Gastroesophageal sphincter (tissue), 4 donors: ENCODE results near the gene WIPF1. TPM values are rescaled to one million over a fixed set of nuclear protein-coding genes. Genes with fewer than 3 reads are reported as not detected.

Experiments used
- ATAC-seq: fragments of 150-250 bp; one replicate; pipeline ENCODE4 v1.9.1; 2016; ENCODE audit warnings: mild to moderate bottlenecking, moderate library complexity
- H3K27ac ChIP-seq, 4 donors: fragments of 200-600 bp; sonication (generic) in 3 of 4; 1 replicate in 3 of 4; 2 replicates in 1 of 4; pipeline ENCODE4 v1.5.1; 2016 to 2019
- H3K27me3 ChIP-seq: fragments of 200-600 bp; sonication (generic); one replicate; pipeline ENCODE4 v1.5.1; 2019
- H3K36me3 ChIP-seq, 2 donors: fragments of 200-600 bp; sonication (generic); one replicate each; pipeline ENCODE4 v1.5.1; 2019; ENCODE audit warnings: control low read depth in 1 of 2
- H3K4me1 ChIP-seq, 3 donors: fragments of 200-600 bp; sonication (generic); 1 replicate in 2 of 3; 2 replicates in 1 of 3; pipeline ENCODE4 v1.5.1; 2016 to 2019; ENCODE audit warnings: control low read depth in 2 of 3
- H3K4me3 ChIP-seq, 2 donors: fragments of 200-600 bp; sonication (generic); one replicate each; pipeline ENCODE4 v1.5.1; 2019; ENCODE audit warnings: mild to moderate bottlenecking in 1 of 2, moderate library complexity in 1 of 2
- H3K9me3 ChIP-seq, 3 donors: fragments of 200-600 bp; sonication (generic); one replicate each; pipeline ENCODE4 v1.5.1; 2017 to 2019; ENCODE audit warnings: control low read depth in 2 of 3
- CTCF ChIP-seq, 4 experiments: fragments of 200-600 bp in 2 of 4; fragments of 450-650 bp in 2 of 4; sonication (generic) in 1 of 4; IDR thresholded peaks; one replicate each; pipeline ENCODE4 v1.5.1; 2017 to 2019; ENCODE audit warnings: antibody characterized with exemption in 4 of 4, mild to moderate bottlenecking in 2 of 4, moderate library complexity in 2 of 4
- EP300 ChIP-seq: sonication (generic); formaldehyde crosslinking; IDR thresholded peaks from one replicate; pipeline ENCODE4 v1.6.1; 2017; ENCODE audit warnings: antibody characterized with exemption, mild to moderate bottlenecking
- POLR2A ChIP-seq, 2 donors: fragments of 450-650 bp; IDR thresholded peaks; one replicate each; pipeline ENCODE4 v1.6.1; 2017; ENCODE audit warnings: antibody characterized with exemption in 2 of 2, mild to moderate bottlenecking in 2 of 2, moderate library complexity in 1 of 2
- POLR2AphosphoS5 ChIP-seq: sonication (generic); formaldehyde crosslinking; IDR thresholded peaks from one replicate; pipeline ENCODE4 v1.6.1; 2017; ENCODE audit warnings: antibody characterized with exemption
- WGBS, 2 donors: methylation state at CpG; one replicate each; pipeline ENCODE4 v1.1.5; 2018; ENCODE audit warnings: low coverage in 1 of 2; 5-methylcytosine and 5-hydroxymethylcytosine counted together
- total RNA-seq, 4 donors: library from RNA; depleted of rRNA; stranded (reverse); fragments of >200 nt; gene quantifications; one replicate each; pipeline ENCODE4 v1.1.0, GENCODE V29; 2016

WIPF1 gene
- total RNA-seq, 4 donors from 2014 or later, result 32.2 to 50.4 (median 44.2) TPM

GRCh38 chr2:174602745-174603144 is 5.1 kb upstream of the WIPF1 start:
- TF ChIP-seq POLR2AphosphoS5 (no peak), POLR2A (IDR thresholded peaks at IDR 0.05) (no peak), CTCF (IDR thresholded peaks at IDR 0.05) (no peak), EP300 (no peak)
- Histone ChIP-seq H3K4me3 (no peak overlapping the region), H3K4me1 (peaks cover 11 to 58% (median 17%) of the 10 kb centered on the region in 3 donors), H3K27ac (no peak overlapping the region), H3K36me3 (peaks cover 0 to 4% of the 10 kb centered on the region in 2 donors), H3K9me3 (no peaks in the 10 kb centered on the region), H3K27me3 (no peaks in the 10 kb centered on the region)
- ATAC-seq, result no peak
- 66 to 70% methylated on average over 2 to 3 of the region's 3 CpGs for WGBS, 2 donors

DNA sequence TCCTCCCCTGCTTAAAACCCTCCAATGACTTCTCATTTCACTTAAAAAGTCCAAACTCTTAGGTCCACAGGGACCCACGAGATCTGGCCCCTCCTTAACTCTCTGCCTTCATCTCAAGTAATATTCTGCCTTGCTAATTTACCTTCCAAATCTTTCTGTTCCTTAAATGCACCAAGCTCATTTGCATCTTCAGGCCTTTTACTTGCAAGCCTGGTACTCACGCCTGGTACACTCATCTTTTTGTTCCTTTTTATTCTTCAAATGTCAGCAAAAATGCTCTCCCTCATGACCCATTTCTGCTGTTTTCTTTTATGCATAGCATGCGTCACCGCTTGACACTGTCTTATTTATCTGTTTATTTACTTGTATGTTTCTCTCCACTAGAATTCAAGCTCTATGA is 2.7 kb upstream of the WIPF1 start:
- Histone ChIP-seq H3K27me3 (no peaks in the 10 kb centered on the region), H3K4me1 (peaks cover 5 to 59% (median 6%) of the 10 kb centered on the region in 3 donors), H3K36me3 (peaks cover 0 to 4% of the 10 kb centered on the region in 2 donors), H3K4me3 (no peak overlapping the region), H3K27ac (peak overlapping the region in 1 of 4 donors; percentile 56), H3K9me3 (no peaks in the 10 kb centered on the region)
- no peak for TF ChIP-seq EP300
- ATAC-seq, result peak; percentile 27
- WGBS, 2 donors, result 78 to 98% methylated on average over 4 of the region's 4 CpGs

GRCh38 chr2:174599310-174599921 is 1.8 kb upstream of the WIPF1 start:
- no peak for TF ChIP-seq POLR2AphosphoS5
- no peak for TF ChIP-seq POLR2A (IDR thresholded peaks at IDR 0.05)
- no peak for TF ChIP-seq EP300
- no peak for TF ChIP-seq CTCF (IDR thresholded peaks at IDR 0.05)
- Histone ChIP-seq H3K4me1 (peaks cover 5 to 63% (median 6%) of the 10 kb centered on the region in 3 donors), H3K9me3 (no peaks in the 10 kb centered on the region), H3K27me3 (no peaks in the 10 kb centered on the region), H3K4me3 (no peak overlapping the region), H3K36me3 (peaks cover 0 to 4% of the 10 kb centered on the region in 2 donors), H3K27ac (peak overlapping the region in 2 of 4 donors; percentile 51 to 56)
- ATAC-seq, result no peak
- 82 to 89% methylated on average over 2 to 6 of the region's 6 CpGs for whole genome bisulfite sequencing, 2 donors

GRCh38 chr2:174597009-174597344 is 627 bp downstream of the WIPF1 start:
- Histone ChIP-seq H3K4me3 (peak overlapping the region; percentile 12 to 19), H3K9me3 (no peaks in the 10 kb centered on the region), H3K27me3 (no peaks in the 10 kb centered on the region), H3K4me1 (peaks cover 0 to 76% (median 3%) of the 10 kb centered on the region in 3 donors), H3K27ac (peak overlapping the region; percentile 53 to 72 (median 66)), H3K36me3 (peaks cover 0 to 4% of the 10 kb centered on the region in 2 donors)
- TF ChIP-seq POLR2AphosphoS5 (no peak), CTCF (IDR thresholded peaks at IDR 0.05) (peak in 1 of 4 experiments; percentile 10)
- no peak for ATAC-seq
- 20 to 41% methylated on average over 4 of the region's 4 CpGs for WGBS, 2 donors

GRCh38 chr2:174595891-174596397 is 1.7 kb downstream of the WIPF1 start:
- ATAC-seq, result no peak
- Histone ChIP-seq H3K4me1 (peaks cover 0 to 78% (median 4%) of the 10 kb centered on the region in 3 donors), H3K9me3 (no peaks in the 10 kb centered on the region), H3K27ac (peak overlapping the region; percentile 48 to 72 (median 58)), H3K36me3 (no peaks in the 10 kb centered on the region), H3K27me3 (no peaks in the 10 kb centered on the region), H3K4me3 (no peak overlapping the region)
- WGBS, 2 donors, result 59 to 86% methylated on average over 1 to 2 of the region's 2 CpGs
- TF ChIP-seq POLR2AphosphoS5 (no peak), POLR2A (IDR thresholded peaks at IDR 0.05) (no peak), EP300 (no peak), CTCF (IDR thresholded peaks at IDR 0.05) (no peak)
